Thyroid gland (tissue), 4 donors: ENCODE measurements around the gene RPA3.

ENCODE experiments used
- POLR2A ChIP-seq, 2 donors: fragments of 450-650 bp; IDR thresholded peaks; one replicate each; pipeline ENCODE4 v1.6.1; 2017; ENCODE audit warnings: antibody characterized with exemption in 2 of 2, mild to moderate bottlenecking in 2 of 2, moderate library complexity in 1 of 2
- TF ChIP-seq, protein P1 (sequence below), 6 experiments: fragments of 200-600 bp in 3 of 6; fragments of 450-650 bp in 3 of 6; sonication (generic) in 3 of 6; IDR thresholded peaks; one replicate each; pipeline ENCODE4 v1.5.1; 2016 to 2019; ENCODE audit warnings: antibody characterized with exemption in 6 of 6, mild to moderate bottlenecking in 2 of 6, inconsistent platforms in 1 of 6, moderate library complexity in 1 of 6

GRCh38 chr7:7664291-7664690 lies 54.1 kb downstream of the RPA3 start:
- TF ChIP-seq, protein P1, sequence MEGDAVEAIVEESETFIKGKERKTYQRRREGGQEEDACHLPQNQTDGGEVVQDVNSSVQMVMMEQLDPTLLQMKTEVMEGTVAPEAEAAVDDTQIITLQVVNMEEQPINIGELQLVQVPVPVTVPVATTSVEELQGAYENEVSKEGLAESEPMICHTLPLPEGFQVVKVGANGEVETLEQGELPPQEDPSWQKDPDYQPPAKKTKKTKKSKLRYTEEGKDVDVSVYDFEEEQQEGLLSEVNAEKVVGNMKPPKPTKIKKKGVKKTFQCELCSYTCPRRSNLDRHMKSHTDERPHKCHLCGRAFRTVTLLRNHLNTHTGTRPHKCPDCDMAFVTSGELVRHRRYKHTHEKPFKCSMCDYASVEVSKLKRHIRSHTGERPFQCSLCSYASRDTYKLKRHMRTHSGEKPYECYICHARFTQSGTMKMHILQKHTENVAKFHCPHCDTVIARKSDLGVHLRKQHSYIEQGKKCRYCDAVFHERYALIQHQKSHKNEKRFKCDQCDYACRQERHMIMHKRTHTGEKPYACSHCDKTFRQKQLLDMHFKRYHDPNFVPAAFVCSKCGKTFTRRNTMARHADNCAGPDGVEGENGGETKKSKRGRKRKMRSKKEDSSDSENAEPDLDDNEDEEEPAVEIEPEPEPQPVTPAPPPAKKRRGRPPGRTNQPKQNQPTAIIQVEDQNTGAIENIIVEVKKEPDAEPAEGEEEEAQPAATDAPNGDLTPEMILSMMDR (IDR thresholded peaks at IDR 0.05): no peak
- no peak for TF ChIP-seq POLR2A (IDR thresholded peaks at IDR 0.05)
